GM18508 (cell line): ENCODE measurements around the gene FN1.
"Not testable (repeated sequence)": the region's sequence is repeated elsewhere in the genome, so short reads cannot be mapped to it uniquely, and the experiment has no call there.

Experiments used
- ATAC-seq: cut with Tn5 transposase; IDR thresholded peaks from one replicate; pipeline ENCODE4 v1.9.1; 2021; ENCODE audit warnings: moderate number of reproducible peaks; ENCODE audit not compliant: insufficient read depth, unreplicated experiment

FN1 gene

GRCh38 chr2:215423928-215424540 is 11.8 kb downstream of the FN1 start:
- no peak for ATAC-seq

- ATAC-seq = no peak
Measured at GRCh38 chr2:215423234-215423633, 12.6 kb downstream of the FN1 start.

- no peak for ATAC-seq
Measured at GRCh38 chr2:215422676-215423075, 13.2 kb downstream of the FN1 start.

GRCh38 chr2:215421859-215422461 is 13.9 kb downstream of the FN1 start:
- ATAC-seq = no peak

GRCh38 chr2:215420471-215420935 is 15.4 kb downstream of the FN1 start:
- no peak for ATAC-seq

GRCh38 chr2:215419769-215420470 is 15.9 kb downstream of the FN1 start:
- no peak for ATAC-seq

- no peak for ATAC-seq
Measured at GRCh38 chr2:215419113-215419512, 16.8 kb downstream of the FN1 start.

GRCh38 chr2:215418064-215418963 is 17.6 kb downstream of the FN1 start:
- no peak for ATAC-seq

- no peak for ATAC-seq
Measured at GRCh38 chr2:215417400-215417951, 18.4 kb downstream of the FN1 start.

GRCh38 chr2:215416656-215417055 is 19.2 kb downstream of the FN1 start:
- ATAC-seq = no peak

GRCh38 chr2:215415820-215416577 is 19.9 kb downstream of the FN1 start:
- ATAC-seq = no peak

GRCh38 chr2:215415218-215415617 is 20.6 kb downstream of the FN1 start:
- no peak for ATAC-seq

- no peak for ATAC-seq
Measured at GRCh38 chr2:215414674-215415073, 21.2 kb downstream of the FN1 start.

GRCh38 chr2:215413974-215414373 is 21.9 kb downstream of the FN1 start:
- no peak for ATAC-seq

- no peak for ATAC-seq
Measured at GRCh38 chr2:215413484-215413777, 22.4 kb downstream of the FN1 start.

- ATAC-seq = no peak
Measured at GRCh38 chr2:215411941-215412743, 23.7 kb downstream of the FN1 start.

- ATAC-seq = no peak
Measured at GRCh38 chr2:215410932-215411285, 25.0 kb downstream of the FN1 start.

GRCh38 chr2:215410181-215410931 is 25.5 kb downstream of the FN1 start:
- not testable (repeated sequence) for ATAC-seq
